GM19099 (cell line): Measurements from ENCODE around the gene MIPEP.

Experiments
- POLR2A ChIP-seq: IDR thresholded peaks from 3 replicates; pipeline ENCODE4 v1.6.1; 2011; ENCODE audit warnings: low read depth; ENCODE audit not compliant: insufficient read length; ENCODE audit errors: extremely low read depth

Gene MIPEP

DNA sequence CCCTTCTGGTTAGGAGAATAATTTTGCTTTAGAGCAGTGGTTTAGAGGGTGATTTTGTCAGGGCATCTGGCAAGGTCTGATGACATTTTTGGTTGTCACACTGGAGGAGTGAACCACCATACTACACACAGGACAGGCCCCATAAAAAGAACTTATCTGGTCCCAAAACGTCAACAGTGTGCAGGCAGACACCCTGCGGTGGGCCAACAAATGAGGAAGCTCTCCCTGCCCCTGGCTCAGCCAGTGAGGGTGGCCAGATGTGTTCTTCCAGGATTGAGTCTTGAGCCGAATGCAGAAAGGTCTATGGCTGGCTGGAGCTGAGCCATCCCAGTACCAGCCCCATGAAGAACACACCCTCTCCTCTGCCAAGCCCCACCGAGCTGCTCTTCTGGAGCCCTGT is 149.2 kb downstream of the MIPEP start:
- no peak for TF ChIP-seq POLR2A

DNA sequence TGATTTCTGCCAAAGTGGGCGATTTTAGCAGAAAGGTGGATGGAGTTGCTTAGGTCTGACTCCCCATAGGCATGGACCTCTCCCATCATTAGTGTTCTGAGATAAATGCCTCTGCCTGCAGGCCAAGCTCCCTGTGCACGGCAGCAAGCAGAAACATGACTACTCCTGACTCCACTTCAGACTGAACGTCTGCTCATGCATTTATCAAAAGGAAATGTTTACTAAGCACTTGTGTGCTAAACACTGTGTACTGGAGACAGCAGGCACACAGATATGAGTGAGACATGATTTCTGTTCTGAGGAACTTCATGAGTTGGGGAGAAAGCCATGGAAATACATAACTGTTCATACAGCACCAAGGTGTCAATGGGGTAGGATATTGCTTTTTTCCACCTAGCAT is 149.6 kb downstream of the MIPEP start:
- no peak for TF ChIP-seq POLR2A

DNA sequence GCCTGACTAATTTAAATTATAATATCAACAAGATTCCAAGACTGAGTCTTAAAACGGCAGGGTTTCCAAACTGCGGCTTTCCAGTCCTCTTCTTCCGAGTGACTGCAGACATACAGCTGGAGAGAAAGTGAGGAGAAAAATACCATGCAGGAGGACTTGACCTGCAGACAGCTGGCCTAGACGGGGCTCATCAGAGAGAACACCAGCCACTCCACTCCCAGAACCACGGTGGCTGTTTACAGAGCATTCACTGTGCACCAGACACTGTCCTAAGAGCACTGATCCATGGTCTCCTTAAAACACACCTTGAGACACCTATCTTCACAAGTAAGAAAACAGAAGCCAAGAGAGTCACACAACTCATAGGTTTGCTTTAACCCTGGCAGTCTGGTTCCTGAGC is 152.7 kb downstream of the MIPEP start:
- no peak for TF ChIP-seq POLR2A

DNA sequence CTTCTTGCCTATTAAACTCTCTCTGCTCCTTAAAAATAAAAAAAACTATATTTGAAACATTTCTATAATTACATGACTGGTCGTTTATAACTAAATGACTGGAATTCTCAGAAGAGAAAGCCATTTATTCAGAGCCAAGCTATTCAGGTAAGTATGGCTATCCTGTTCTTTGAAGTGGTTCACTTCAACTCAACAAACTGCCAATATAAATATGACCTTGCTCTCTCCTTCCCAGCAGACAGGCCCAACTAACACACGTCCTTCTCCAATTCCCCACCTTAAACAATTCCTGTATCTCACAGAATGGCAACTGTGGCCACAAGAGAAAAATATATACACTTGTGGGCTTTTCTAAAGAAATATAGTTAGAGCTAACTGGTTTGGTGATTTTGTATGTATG is 153.9 kb downstream of the MIPEP start:
- TF ChIP-seq POLR2A: no peak

DNA sequence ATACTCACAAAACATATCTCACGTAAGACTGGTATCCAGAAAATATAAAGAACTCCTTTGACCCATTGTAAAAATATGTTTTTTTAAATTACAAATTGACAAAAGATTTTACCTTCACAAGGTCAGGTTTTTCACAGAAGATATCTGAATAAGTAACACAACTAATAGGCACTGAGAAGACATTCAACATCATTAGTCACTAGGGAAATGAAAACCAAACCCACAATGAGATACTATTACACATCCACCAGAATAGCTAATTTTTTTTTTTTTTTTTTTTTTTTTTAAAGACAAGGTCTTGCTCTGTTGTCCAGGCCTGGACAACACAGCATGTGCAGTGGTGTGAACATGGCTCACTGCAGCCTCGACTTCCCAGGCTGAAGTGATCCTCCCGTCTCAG is 157.5 kb downstream of the MIPEP start:
- no peak for TF ChIP-seq POLR2A

DNA sequence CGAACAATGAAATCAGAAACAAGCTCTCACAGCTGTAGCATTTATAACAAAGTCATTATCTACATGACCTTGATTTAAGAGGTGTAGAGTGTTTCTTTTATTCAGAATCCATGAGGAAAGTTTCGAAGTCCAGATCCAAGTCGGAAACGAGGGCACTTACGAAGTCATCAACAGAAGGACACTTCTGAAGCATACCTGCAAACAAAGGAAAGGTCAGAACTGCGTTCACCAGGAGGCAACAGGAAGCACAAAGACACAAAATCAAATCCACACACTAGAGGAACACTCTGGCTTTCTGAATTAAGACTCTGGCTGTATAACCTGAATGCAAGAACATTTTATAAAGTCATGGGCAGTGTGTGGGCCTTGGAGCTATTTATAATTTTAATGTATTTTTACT is 158.9 kb downstream of the MIPEP start:
- no peak for TF ChIP-seq POLR2A

DNA sequence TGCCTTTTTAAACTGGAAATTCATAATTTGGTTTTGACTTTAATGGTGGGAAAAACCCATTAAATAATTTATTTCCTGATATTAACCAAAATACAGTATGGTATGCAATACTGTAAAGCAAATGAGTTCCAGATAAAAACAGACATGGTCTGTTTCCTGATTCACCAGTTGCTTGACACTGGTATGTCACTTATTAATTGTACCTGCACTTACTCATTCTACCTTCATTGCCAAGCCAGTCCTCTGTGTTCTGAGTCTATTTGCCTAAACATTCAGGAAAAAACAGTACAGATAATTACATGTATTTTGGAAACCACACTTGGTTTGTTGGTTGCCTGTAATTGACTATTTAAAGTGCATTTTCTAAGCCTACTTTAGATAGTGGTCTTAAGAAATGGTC is 159.7 kb downstream of the MIPEP start:
- TF ChIP-seq POLR2A: no peak

DNA sequence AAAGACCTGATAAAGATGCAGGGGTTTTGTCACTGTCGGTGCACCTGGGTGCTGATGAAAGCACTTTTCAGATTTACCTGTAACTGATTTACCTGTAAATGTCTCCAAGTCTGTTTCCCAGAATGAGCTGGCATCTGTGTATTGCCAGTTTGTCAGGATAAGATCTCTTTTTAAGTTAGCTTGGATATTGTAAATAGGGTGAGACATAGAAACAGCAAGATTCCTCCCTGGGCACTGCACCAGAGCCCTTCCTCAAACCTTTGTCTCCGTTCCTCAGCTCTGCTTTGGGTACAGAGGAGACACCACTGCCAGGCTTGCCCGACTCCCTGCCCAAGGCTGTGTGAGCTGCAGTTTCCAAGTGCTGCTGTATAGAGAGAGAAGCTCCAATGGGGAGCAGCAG is 160.4 kb downstream of the MIPEP start:
- TF ChIP-seq POLR2A: no peak

DNA sequence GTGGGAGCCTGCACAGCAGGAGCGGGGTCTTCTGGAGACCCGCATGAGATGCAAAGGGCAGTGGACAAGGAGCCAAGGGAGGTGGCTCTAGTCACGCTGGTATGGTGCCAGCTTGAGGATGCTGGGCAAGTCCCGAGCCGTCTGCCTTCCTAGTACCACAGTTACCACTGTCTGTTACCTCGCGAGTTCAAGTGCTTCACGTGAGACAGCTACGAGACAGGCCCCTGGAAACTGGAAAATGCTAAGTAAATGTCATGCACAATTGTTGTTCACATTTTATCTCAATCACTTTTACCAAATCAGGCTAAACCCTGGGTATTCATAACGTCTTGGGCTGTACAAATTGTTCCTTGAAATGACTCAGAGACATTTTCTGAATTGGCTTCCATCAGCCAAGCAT is 163.3 kb downstream of the MIPEP start:
- TF ChIP-seq POLR2A: no peak

DNA sequence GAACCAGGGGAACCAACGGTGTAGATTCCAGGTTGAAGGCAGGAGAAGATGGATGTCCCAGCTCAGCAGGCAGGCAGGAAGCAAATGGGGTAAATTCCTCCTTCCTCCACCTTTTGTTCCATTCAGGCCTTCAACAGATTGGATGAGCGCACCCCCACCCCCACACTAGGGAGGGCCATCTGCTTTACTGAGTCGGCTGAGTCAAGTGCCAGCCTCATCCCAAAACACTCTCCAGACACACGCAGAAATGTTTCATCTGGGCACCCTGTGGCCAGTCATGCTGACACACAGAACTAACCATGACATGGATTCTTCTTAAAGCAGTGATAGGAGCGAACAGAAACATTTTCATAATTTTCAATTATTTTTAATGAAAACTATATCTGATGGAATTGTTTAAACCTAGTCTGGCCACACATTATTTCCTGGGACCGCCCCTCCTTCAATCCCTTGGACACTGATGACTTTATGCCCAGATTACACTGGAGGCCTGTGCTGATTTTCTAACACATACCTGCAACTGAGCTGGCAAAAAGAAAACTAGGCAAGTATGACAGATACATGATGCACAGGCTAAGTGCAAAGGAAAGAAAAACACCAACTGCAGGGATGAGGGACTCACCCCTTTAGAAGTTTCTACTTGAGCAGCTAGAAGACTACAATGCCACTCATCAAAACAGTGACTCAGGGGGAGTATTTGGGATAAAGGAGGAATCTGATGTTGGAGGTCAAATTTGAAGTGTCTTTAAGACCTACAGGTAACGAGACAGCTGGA is 164.8 kb downstream of the MIPEP start:
- TF ChIP-seq POLR2A: no peak

DNA sequence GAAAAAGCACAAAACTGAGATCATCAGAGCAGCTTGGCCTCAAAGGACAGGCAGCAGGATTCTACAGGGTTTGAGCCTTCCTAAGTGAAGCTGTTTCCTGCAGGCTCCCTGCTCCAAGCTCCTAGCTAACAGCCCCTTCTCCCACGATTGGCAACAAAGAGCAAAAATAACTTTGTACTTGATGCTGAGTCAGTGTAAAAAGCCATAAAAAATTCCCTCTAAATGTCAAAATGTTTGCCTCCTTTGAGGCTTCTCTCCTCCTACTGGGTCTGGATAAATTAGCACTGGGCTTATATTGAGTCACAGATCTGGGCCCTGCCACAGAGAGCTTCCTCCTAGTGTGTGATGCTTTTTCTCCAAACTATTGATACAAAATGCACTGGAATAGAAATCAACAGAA is 165.7 kb downstream of the MIPEP start:
- no peak for TF ChIP-seq POLR2A

DNA sequence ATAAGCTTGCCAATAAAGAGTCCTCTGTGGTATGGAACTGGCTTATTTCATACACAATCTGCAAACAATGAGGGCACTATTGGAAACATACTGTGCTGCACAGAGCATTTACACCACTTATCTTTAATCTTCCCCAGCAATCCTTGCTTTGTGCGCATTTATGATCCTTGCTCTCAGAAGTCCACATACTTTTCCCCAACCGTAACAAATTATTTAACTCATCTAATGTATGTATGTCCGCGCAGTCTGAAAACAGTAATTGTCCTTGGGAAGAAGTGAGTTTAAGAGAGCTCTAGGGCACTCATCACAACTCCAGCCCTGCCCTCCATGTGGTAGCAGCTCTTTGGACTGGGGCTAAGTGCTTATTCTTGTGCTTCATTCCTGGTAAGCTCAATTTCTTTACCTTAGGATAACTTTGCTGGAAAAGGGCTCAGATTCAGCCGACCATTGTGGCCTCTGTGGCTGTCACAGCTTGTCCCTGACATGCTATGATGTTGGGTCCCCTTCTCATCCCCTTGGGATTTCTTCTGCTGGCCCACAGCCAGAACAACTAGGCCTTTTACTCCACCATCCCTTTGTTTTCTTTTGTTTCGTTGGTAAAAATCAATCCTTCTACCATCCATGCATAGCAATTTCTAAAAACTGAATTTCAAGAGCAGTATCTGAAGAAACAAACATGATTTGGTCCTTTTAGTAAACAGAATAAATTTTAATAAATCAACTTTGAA is 166.3 kb downstream of the MIPEP start:
- no peak for TF ChIP-seq POLR2A

DNA sequence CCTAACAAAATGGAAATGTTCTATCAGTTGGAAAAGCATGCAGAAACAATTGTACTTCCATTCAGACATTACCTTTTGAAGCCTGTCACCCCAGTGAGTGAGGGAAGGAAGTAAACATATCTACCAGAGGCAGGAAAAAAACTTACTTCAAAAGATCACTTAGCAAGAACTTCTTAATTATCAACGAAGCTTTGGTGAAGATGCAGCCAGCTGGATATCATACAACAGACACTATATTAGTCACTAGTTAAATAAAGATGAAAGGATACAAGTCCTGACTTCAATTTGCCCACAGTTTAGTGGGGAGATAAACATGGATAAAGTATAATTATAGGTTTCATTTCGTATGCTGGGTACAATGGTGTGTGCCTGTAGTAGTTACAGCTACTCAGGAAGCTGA is 170.2 kb downstream of the MIPEP start:
- TF ChIP-seq POLR2A: no peak

DNA sequence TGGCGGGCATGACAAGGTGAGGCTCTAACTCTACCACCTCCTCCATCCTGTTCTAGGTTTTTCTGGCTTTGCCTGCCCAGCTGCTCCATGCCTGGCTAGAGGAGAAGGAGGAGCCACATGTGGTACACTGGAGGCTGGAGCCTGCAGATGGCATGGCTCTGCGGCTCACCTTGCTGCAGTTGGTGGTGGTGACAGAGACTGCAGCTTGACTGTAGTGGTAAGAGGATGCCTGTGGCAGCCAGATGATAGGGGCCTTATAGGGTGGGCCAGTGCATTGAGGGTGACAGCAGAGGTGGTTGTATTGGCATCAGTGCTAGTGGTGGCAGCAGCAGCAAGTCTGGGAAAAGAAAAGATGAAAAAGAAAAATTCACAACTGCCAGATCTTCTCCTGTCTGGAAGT is 172.8 kb downstream of the MIPEP start:
- TF ChIP-seq POLR2A: no peak

DNA sequence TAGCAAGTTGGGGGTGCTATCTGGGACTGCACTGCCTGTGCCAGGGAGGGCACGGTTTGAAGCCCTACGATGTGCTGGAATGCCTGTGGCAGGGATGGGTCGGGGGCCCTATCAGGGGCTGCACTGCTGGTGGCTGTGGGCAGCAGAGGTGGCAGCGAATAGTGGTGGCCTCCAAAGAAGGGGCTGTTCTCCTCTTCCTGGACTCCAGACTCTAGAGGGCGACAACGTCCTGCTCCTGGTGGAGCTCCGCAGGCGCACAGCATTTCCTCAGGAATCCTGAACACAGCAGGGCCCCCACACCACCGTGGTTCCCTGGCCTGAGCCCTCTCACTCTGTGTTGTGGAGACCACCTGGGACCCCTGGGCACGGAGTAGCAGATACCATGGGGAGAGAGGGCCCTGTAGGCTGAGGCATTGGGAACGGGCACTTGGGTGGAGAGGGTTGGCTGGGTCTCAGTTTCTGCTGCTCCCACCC is 173.4 kb downstream of the MIPEP start:
- TF ChIP-seq POLR2A: no peak

DNA sequence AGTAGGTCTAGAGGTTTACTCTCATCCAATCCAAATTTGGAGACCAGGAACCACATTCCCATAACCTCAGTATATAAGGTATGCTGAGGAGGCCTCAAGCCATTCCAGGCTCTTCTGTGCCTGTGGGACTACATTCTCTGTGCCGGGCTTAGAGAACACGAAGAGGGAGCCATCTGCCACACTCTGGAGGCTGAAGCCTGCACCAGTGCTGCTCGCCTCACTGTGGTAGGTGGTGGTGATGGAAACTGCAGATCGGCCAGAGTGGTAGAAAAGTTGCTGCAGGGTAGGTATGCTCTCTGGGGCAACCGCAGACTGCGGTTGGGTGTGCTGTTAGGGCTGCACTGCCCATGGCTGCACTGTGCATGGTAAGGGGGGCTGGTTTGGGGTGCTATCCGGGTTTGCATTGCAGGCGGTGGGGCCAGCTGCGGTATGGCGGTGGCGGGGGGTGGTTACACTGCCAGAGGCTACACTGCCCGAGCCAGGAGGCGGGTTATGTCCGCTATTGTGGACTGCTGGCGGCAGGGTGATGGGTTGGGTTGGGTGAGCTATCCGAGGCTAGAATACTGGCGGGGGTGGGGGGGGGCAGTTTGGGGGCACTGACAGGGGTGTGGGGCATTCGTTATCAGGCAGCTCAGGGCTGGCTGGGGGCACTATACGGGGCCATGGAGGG is 174.0 kb downstream of the MIPEP start:
- TF ChIP-seq POLR2A: no peak
